HCT116 (cell line): ENCODE data around the gene JSRP1. TPM values are rescaled to one million over a fixed set of nuclear protein-coding genes. Genes with fewer than 3 reads are reported as not detected.
"Not testable (repeated sequence)": the region's sequence is repeated elsewhere in the genome, so short reads cannot be mapped to it uniquely, and the experiment has no call there.

ENCODE experiments used
- ATAC-seq: fragments of 200-7000 bp; cut with Tn5 transposase; 2 replicates; pipeline ENCODE4 v1.9.1; 2020; ENCODE audit warnings: mild to moderate bottlenecking, moderate library complexity
- BruUV-seq: library from RNA; stranded (reverse); fragments of 400-500 nt; replicated peaks from 2 replicates; lab custom pipeline; 2021; lab: Mats Ljungman, UMichigan
- CTCF ChIA-PET: fragments of 300-600 bp; sonication (Branson Sonifier 250); formaldehyde crosslinking; loops from one replicate; lab custom pipeline; 2021; ENCODE audit warnings: antibody characterized with exemption; lab: Charles Lee
- POLR2A ChIA-PET: fragments of 300-600, 350-600 bp; sonication (Branson Sonifier 250); formaldehyde crosslinking; loops from one replicate; lab custom pipeline; 2021; ENCODE audit warnings: antibody characterized with exemption; lab: Charles Lee
- RAD21 ChIA-PET, 2 experiments: fragments of 300-600 bp; sonication (Branson Sonifier 250); formaldehyde crosslinking; loops; one replicate each; lab custom pipeline; 2023; ENCODE audit warnings: low total read pairs in 2 of 2; ENCODE audit not compliant: uncharacterized antibody in 2 of 2, unreplicated experiment in 2 of 2, low non-redundant PET in 1 of 2; lab: Charles Lee
- DNase-seq: peaks from one replicate; pipeline ENCODE4 v3.0.0-alpha.2; 2010; ENCODE audit warnings: low read depth, low spot score
- H2AFZ ChIP-seq: fragments of 200-600 bp; shearing (Covaris generic), sonication (generic); 2 replicates; pipeline ENCODE4 v1.6.1; 2017; ENCODE audit warnings: low read depth, mixed run types, mixed read lengths, antibody characterized with exemption, low read length; ENCODE audit not compliant: poor library complexity, severe bottlenecking
- H3K27ac ChIP-seq: 2 replicates; pipeline ENCODE4 v1.5.1; 2012; ENCODE audit warnings: low read depth, low read length
- H3K27me3 ChIP-seq: fragments of 200-600 bp; sonication (generic); 2 replicates; pipeline ENCODE4 v1.6.1; 2016; ENCODE audit warnings: mixed run types, low read length, mixed read lengths; ENCODE audit not compliant: insufficient read depth
- H3K36me3 ChIP-seq, 2 experiments: fragments of 200-500 bp in 1 of 2; fragments of 200-600 bp in 1 of 2; sonication (Bioruptor generic) in 1 of 2; sonication (generic) in 1 of 2; 2 replicates each; pipeline versions ENCODE4 v1.5.1 to v1.6.1; 2014 to 2016; ENCODE audit warnings: low read length in 2 of 2, inconsistent platforms in 1 of 2, mixed read lengths in 1 of 2, mixed run types in 1 of 2; ENCODE audit not compliant: insufficient read depth in 2 of 2, control insufficient read depth in 1 of 2
- H3K4me1 ChIP-seq, 2 experiments: fragments of 200-600 bp in 1 of 2; sonication (generic) in 1 of 2; 2 replicates each; pipeline versions ENCODE4 v1.5.1 to v1.6.1; 2012 to 2017; ENCODE audit warnings: low read length in 2 of 2, inconsistent platforms in 1 of 2, mild to moderate bottlenecking in 1 of 2, mixed read lengths in 1 of 2, mixed run types in 1 of 2, moderate library complexity in 1 of 2; ENCODE audit not compliant: insufficient read depth in 2 of 2, control insufficient read depth in 1 of 2
- H3K4me2 ChIP-seq: fragments of 200-600 bp; sonication (generic); 2 replicates; pipeline ENCODE4 v1.6.1; 2017; ENCODE audit warnings: mixed run types, low read length, mixed read lengths
- H3K4me3 ChIP-seq, 2 experiments: fragments of 200-600 bp in 1 of 2; sonication (generic) in 1 of 2; replicated peaks in 1 of 2; 2 replicates each; pipeline ENCODE4 v1.5.1; 2011 to 2016; ENCODE audit warnings: low read length in 2 of 2, control low read depth in 1 of 2, low read depth in 1 of 2, mild to moderate bottlenecking in 1 of 2, mixed read lengths in 1 of 2, mixed run types in 1 of 2
- H3K79me2 ChIP-seq: fragments of 200-600 bp; sonication (generic); 2 replicates; pipeline ENCODE4 v1.6.1; 2017; ENCODE audit warnings: mild to moderate bottlenecking, mixed run types, low read length, moderate library complexity, mixed read lengths; ENCODE audit not compliant: insufficient read depth
- H3K9ac ChIP-seq: fragments of 200-600 bp; sonication (generic); 2 replicates; pipeline ENCODE4 v1.6.1; 2016; ENCODE audit warnings: low read length, mixed read lengths
- H3K9me2 ChIP-seq: fragments of 200-600 bp; sonication (generic), shearing (Covaris generic); 2 replicates; pipeline ENCODE4 v1.6.1; 2017; ENCODE audit warnings: mixed run types, mild to moderate bottlenecking, moderate library complexity; ENCODE audit not compliant: insufficient read depth
- H3K9me3 ChIP-seq, 2 experiments: fragments of 200-500 bp in 1 of 2; fragments of 200-600 bp in 1 of 2; sonication (Bioruptor generic) in 1 of 2; sonication (generic) in 1 of 2; 2 replicates each; pipeline ENCODE4 v1.6.1; 2014 to 2017; ENCODE audit warnings: low read length in 2 of 2, mixed read lengths in 2 of 2, inconsistent platforms in 1 of 2, low read depth in 1 of 2, mild to moderate bottlenecking in 1 of 2, mixed run types in 1 of 2, moderate library complexity in 1 of 2; ENCODE audit not compliant: control insufficient read depth in 1 of 2, insufficient read depth in 1 of 2
- H4K20me1 ChIP-seq: fragments of 200-600 bp; sonication (generic), shearing (Covaris generic); 2 replicates; pipeline ENCODE4 v1.6.1; 2017; ENCODE audit warnings: mixed run types, mild to moderate bottlenecking, moderate library complexity; ENCODE audit not compliant: insufficient read depth
- CBX3 ChIP-seq: IDR thresholded peaks from 2 replicates; pipeline ENCODE4 v1.6.1; 2012; ENCODE audit warnings: low read depth
- CEBPB ChIP-seq: IDR thresholded peaks from 2 replicates; pipeline ENCODE4 v1.6.1; 2012; ENCODE audit warnings: low read depth
- ELF1 ChIP-seq: IDR thresholded peaks from 2 replicates; pipeline ENCODE4 v1.6.1; 2012; ENCODE audit warnings: low read depth, borderline replicate concordance
- EZH2 ChIP-seq: fragments of 200-600 bp; sonication (generic); IDR thresholded peaks from 2 replicates; pipeline ENCODE4 v1.6.1; 2017; ENCODE audit warnings: antibody characterized with exemption, mixed run types
- FOSL1 ChIP-seq: IDR thresholded peaks from 2 replicates; pipeline ENCODE4 v1.6.1; 2012; ENCODE audit warnings: low read depth
- JUND ChIP-seq: IDR thresholded peaks from 2 replicates; pipeline ENCODE4 v1.6.1; 2012
- POLR2A ChIP-seq: IDR thresholded peaks from 2 replicates; pipeline ENCODE4 v1.7.0; 2011; ENCODE audit warnings: borderline replicate concordance; ENCODE audit not compliant: insufficient read depth, insufficient read length; ENCODE audit errors: extremely low read depth
- POLR2AphosphoS5 ChIP-seq: IDR thresholded peaks from 2 replicates; pipeline ENCODE4 v1.6.1; 2011; ENCODE audit warnings: mild to moderate bottlenecking, low read depth, low read length, moderate library complexity
- RAD21 ChIP-seq: IDR thresholded peaks from 2 replicates; pipeline ENCODE4 v1.6.1; 2012; ENCODE audit warnings: low read depth, mild to moderate bottlenecking
- SIN3A ChIP-seq: IDR thresholded peaks from 2 replicates; pipeline ENCODE4 v1.6.1; 2012; ENCODE audit warnings: low read depth
- SP1 ChIP-seq: IDR thresholded peaks from 2 replicates; pipeline ENCODE4 v1.6.1; 2012; ENCODE audit warnings: low read depth
- SRF ChIP-seq: IDR thresholded peaks from 2 replicates; pipeline ENCODE4 v1.6.1; 2012; ENCODE audit warnings: low read depth
- TCF7L2 ChIP-seq: IDR thresholded peaks from 2 replicates; pipeline ENCODE4 v1.7.0; 2011; ENCODE audit warnings: borderline replicate concordance, inconsistent platforms; ENCODE audit not compliant: insufficient read depth, insufficient read length; ENCODE audit errors: extremely low read depth
- YY1 ChIP-seq: IDR thresholded peaks from 2 replicates; pipeline ENCODE4 v1.6.1; 2011; ENCODE audit warnings: low read length, low read depth, moderate library complexity, mild to moderate bottlenecking; ENCODE audit not compliant: insufficient replicate concordance; ENCODE audit errors: extremely low read depth
- intact Hi-C: fragments of 100-400 bp; cut with micrococcal nuclease; formaldehyde crosslinking; loops from 2 replicates; pipeline ENCODE4 v1.10.0; 2022
- total RNA-seq: library from RNA; stranded (reverse); gene quantifications from one replicate; pipeline ENCODE4 v1.2.1, GENCODE V29; 2021; ENCODE audit not compliant: unreplicated experiment
- TF ChIP-seq, protein P1 (sequence below): IDR thresholded peaks from 2 replicates; pipeline ENCODE4 v1.6.1; 2012; ENCODE audit warnings: low read depth
- TF ChIP-seq, protein P2 (sequence below): IDR thresholded peaks from 2 replicates; pipeline ENCODE4 v1.6.1; 2012
- TF ChIP-seq, protein P3 (sequence below): IDR thresholded peaks from 2 replicates; pipeline ENCODE4 v1.6.1; 2012

Gene JSRP1
- total RNA-seq, 1 experiment from 2014 or later = 0.30 TPM

GRCh38 chr19:2281265-2282061 is 25.2 kb upstream of the JSRP1 start:
- H2AFZ ChIP-seq, H3K4me2 ChIP-seq, BruUV-seq, H3K4me1 ChIP-seq, H3K9me2 ChIP-seq, RAD21 ChIA-PET, H4K20me1 ChIP-seq, H3K36me3 ChIP-seq, POLR2A ChIA-PET, CTCF ChIA-PET, H3K27me3 ChIP-seq, H3K9ac ChIP-seq, H3K4me3 ChIP-seq, intact Hi-C loops, H3K27ac ChIP-seq, ATAC-seq, DNase-seq, H3K9me3 ChIP-seq, H3K79me2 ChIP-seq: not testable (repeated sequence)

DNA sequence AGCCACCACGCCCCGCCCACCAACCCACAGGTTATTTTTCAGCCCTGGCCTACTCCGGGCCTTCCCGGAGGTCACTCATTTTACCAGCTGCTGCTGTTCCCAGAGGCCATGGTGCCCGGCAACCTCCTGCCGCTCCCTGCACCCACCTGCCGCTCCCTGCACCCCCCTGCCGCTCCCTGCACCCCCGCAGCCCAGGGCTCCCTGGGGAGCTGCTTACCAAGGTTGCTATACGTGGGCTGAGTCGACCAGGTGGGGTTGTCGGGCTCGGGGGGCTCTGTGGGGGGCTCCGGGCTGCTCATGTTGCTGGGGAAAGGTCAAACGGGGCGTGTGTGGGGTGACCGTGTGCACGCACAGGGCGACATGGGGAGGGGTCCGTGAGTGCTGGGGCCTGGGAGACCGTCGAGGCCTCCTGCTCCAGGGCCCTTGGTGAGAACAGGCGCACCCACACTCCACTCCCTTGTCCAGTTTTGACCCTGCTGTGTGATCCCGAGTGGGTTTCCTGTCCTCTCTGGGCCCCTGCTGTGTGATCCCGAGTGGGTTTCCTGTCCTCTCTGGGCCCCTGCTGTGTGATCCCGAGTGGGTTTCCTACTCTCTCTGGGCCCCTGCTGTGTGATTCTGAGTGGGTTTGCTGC is 24.5 kb upstream of the JSRP1 start:
- no peak overlapping the region for H3K9ac ChIP-seq
- H3K9me2 ChIP-seq = no peaks in the 10 kb centered on the region
- intact Hi-C loops = no loop called here
- H3K27ac ChIP-seq = no peak overlapping the region
- BruUV-seq = no TSS peak
- peaks cover 0 to 12% of the 10 kb centered on the region in 2 experiments; a peak in 2 of 4 replicates for H3K4me1 ChIP-seq
- no peak overlapping the region for H2AFZ ChIP-seq
- ChIA-PET POLR2A (interaction anchor here (1.1 kb wide), 1 partner anchor 104 kb away, joined by 3 read pairs; no protein-coding TSS in a partner anchor), CTCF (no interaction called here), RAD21 (no interaction called here)
- no peak overlapping the region for H3K4me2 ChIP-seq
- no peaks in the 10 kb centered on the region for H3K9me3 ChIP-seq
- no peaks in the 10 kb centered on the region for H3K79me2 ChIP-seq
- ATAC-seq (no peak), DNase-seq (no peak)
- no peak overlapping the region for H3K4me3 ChIP-seq
- no peaks in the 10 kb centered on the region for H3K27me3 ChIP-seq
- no peaks in the 10 kb centered on the region for H4K20me1 ChIP-seq
- no peaks in the 10 kb centered on the region for H3K36me3 ChIP-seq
- TF ChIP-seq POLR2AphosphoS5 = no peak
- TF ChIP-seq, protein P1, sequence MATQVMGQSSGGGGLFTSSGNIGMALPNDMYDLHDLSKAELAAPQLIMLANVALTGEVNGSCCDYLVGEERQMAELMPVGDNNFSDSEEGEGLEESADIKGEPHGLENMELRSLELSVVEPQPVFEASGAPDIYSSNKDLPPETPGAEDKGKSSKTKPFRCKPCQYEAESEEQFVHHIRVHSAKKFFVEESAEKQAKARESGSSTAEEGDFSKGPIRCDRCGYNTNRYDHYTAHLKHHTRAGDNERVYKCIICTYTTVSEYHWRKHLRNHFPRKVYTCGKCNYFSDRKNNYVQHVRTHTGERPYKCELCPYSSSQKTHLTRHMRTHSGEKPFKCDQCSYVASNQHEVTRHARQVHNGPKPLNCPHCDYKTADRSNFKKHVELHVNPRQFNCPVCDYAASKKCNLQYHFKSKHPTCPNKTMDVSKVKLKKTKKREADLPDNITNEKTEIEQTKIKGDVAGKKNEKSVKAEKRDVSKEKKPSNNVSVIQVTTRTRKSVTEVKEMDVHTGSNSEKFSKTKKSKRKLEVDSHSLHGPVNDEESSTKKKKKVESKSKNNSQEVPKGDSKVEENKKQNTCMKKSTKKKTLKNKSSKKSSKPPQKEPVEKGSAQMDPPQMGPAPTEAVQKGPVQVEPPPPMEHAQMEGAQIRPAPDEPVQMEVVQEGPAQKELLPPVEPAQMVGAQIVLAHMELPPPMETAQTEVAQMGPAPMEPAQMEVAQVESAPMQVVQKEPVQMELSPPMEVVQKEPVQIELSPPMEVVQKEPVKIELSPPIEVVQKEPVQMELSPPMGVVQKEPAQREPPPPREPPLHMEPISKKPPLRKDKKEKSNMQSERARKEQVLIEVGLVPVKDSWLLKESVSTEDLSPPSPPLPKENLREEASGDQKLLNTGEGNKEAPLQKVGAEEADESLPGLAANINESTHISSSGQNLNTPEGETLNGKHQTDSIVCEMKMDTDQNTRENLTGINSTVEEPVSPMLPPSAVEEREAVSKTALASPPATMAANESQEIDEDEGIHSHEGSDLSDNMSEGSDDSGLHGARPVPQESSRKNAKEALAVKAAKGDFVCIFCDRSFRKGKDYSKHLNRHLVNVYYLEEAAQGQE = no peak
- no peak for TF ChIP-seq FOSL1
- no peak for TF ChIP-seq TCF7L2
- no peak for TF ChIP-seq SIN3A
- no peak for TF ChIP-seq CEBPB
- TF ChIP-seq POLR2A = no peak
- no peak for TF ChIP-seq SP1
- TF ChIP-seq RAD21 = no peak
- no peak for TF ChIP-seq CBX3
- TF ChIP-seq, protein P2, sequence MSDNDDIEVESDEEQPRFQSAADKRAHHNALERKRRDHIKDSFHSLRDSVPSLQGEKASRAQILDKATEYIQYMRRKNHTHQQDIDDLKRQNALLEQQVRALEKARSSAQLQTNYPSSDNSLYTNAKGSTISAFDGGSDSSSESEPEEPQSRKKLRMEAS = no peak
- TF ChIP-seq SRF = no peak
- no peak for TF ChIP-seq JUND
- TF ChIP-seq EZH2 = no peak
- no peak for TF ChIP-seq ELF1
- TF ChIP-seq YY1 = no peak
- TF ChIP-seq, protein P3, sequence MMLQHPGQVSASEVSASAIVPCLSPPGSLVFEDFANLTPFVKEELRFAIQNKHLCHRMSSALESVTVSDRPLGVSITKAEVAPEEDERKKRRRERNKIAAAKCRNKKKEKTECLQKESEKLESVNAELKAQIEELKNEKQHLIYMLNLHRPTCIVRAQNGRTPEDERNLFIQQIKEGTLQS = no peak
